Colonic mucosa (tissue), 4 donors: ENCODE results near the gene SYK. TPM values are rescaled to one million over a fixed set of nuclear protein-coding genes. Genes with fewer than 3 reads are reported as not detected.

Experiments
- DNase-seq: peaks from one replicate; pipeline ENCODE4 v3.0.0-alpha.2; 2020
- H3K27ac ChIP-seq: fragments of 200-600 bp; one replicate; pipeline ENCODE4 v1.8.0; 2021
- H3K27me3 ChIP-seq: fragments of 200-600 bp; one replicate; pipeline ENCODE4 v1.8.0; 2021
- H3K36me3 ChIP-seq: fragments of 200-600 bp; one replicate; pipeline ENCODE4 v1.8.0; 2021
- H3K4me1 ChIP-seq: fragments of 200-600 bp; one replicate; pipeline ENCODE4 v1.8.0; 2021; ENCODE audit warnings: mild to moderate bottlenecking
- H3K4me3 ChIP-seq: fragments of 200-600 bp; one replicate; pipeline ENCODE4 v1.8.0; 2021
- H3K9ac ChIP-seq, 2 donors: one replicate each; pipeline ENCODE4 v1.7.0; 2013; ENCODE audit warnings: control low read depth in 2 of 2, low read depth in 2 of 2, low read length in 2 of 2
- H3K9me3 ChIP-seq: fragments of 200-600 bp; one replicate; pipeline ENCODE4 v1.8.0; 2021
- intact Hi-C: fragments of 100-400 bp; cut with DNase I; formaldehyde crosslinking; loops from one replicate; pipeline ENCODE4 v1.14.1; 2022
- total RNA-seq, 2 donors: library from RNA; stranded (reverse); fragmentation: NEBNext Ultra II Directional in 1 of 2; extraction: Animal tissue kit (Norgen Biotek cat#: 25700) in 1 of 2; gene quantifications; one replicate each; pipeline ENCODE4 v1.2.1, GENCODE V29; 2021
- TF ChIP-seq, protein P1 (sequence below): fragments of 200-600 bp; IDR thresholded peaks from one replicate; pipeline ENCODE4 v1.8.0; 2022; ENCODE audit warnings: antibody characterized with exemption, mild to moderate bottlenecking
- donor health status: healthy.
- donor health status: DM: no; HTN: no; CAD: no.
- donor health status: DM: no; HTN: no; CAD: no.

SYK gene
- total RNA-seq, 2 donors from 2014 or later: 58.1 to 92.6 TPM

DNA sequence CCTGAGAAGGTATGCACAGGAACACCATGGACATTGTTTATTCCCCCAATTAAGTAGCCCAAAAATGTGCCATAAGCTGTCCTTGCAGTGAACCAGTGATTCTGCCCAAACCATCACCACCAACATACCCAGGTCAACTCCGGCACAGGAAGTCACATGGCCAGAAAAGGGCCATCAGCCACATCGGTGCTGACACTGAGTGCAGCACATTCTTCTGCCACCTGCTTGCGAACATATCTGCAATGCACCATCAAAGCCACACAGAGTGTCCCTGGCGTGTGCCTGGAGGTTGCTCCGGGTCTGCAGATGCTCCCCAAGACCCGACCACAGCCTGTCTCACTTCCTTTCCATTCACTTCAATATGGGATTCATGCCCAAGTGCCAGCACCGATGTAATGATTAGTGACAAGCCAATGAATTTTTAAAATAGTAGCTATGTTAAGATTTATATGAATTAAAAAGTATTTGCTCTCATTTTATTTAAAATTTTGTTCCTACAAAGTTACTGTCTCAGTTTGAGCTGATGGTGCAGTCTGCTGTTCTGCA lies 37.6 kb downstream of the SYK start:
- Histone ChIP-seq H3K27me3 (no peaks in the 10 kb centered on the region), H3K9ac (no peak overlapping the region), H3K27ac (no peak overlapping the region), H3K4me3 (no peak overlapping the region), H3K36me3 (no peaks in the 10 kb centered on the region), H3K9me3 (no peaks in the 10 kb centered on the region), H3K4me1 (no peaks in the 10 kb centered on the region)
- TF ChIP-seq, protein P1, sequence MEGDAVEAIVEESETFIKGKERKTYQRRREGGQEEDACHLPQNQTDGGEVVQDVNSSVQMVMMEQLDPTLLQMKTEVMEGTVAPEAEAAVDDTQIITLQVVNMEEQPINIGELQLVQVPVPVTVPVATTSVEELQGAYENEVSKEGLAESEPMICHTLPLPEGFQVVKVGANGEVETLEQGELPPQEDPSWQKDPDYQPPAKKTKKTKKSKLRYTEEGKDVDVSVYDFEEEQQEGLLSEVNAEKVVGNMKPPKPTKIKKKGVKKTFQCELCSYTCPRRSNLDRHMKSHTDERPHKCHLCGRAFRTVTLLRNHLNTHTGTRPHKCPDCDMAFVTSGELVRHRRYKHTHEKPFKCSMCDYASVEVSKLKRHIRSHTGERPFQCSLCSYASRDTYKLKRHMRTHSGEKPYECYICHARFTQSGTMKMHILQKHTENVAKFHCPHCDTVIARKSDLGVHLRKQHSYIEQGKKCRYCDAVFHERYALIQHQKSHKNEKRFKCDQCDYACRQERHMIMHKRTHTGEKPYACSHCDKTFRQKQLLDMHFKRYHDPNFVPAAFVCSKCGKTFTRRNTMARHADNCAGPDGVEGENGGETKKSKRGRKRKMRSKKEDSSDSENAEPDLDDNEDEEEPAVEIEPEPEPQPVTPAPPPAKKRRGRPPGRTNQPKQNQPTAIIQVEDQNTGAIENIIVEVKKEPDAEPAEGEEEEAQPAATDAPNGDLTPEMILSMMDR: no peak
- intact Hi-C loops: no loop called here
- DNase-seq: no peak

DNA sequence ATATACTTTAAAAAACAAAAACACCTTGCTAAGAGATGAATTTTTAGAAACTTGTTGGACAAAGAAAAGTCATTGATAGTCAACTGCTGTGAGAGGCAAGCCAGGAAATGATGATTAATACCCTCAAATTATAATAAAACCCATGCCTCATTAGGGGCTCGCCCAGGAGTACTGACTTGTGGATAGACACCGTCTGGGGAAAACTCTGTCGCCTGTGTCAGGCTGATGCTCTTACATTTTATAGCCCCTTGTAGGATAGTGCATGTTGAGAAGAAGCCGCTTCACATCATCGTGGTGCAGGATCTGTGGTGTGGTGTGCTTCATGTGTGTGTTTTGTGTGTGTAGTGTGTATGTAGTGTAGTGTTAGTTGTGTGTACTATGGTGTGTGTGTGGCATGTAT lies 39.1 kb downstream of the SYK start:
- no peaks in the 10 kb centered on the region for H3K9me3 ChIP-seq
- no peak overlapping the region for H3K4me3 ChIP-seq
- no peaks in the 10 kb centered on the region for H3K4me1 ChIP-seq
- no peak overlapping the region for H3K27ac ChIP-seq
- no peak overlapping the region for H3K9ac ChIP-seq
- TF ChIP-seq, protein P1: no peak
- H3K36me3 ChIP-seq: no peaks in the 10 kb centered on the region
- DNase-seq: no peak
- intact Hi-C loops: no loop called here
- no peaks in the 10 kb centered on the region for H3K27me3 ChIP-seq

DNA sequence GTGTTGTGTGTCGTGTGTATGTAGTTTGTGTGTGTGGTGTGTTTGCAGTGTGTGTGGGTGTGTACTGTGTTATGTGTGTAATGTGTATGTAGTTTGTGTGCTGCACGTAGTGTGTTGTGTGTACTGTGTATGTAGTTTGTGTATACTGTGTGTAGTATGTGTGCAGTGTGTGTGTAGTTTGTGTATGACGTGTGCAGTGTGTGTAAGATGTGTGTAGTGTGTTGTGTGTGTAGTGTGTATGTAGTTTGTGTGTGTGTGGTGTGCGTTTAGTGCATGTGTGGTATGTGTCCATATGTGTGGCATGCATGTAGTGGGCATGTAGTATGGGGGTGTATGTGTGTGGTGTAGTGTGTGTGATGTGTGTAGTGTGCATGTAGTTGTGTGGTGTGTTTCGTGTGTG lies 39.6 kb downstream of the SYK start:
- no peaks in the 10 kb centered on the region for H3K27me3 ChIP-seq
- intact Hi-C loops: no loop called here
- H3K4me1 ChIP-seq: no peaks in the 10 kb centered on the region
- H3K9me3 ChIP-seq: no peaks in the 10 kb centered on the region
- H3K4me3 ChIP-seq: no peak overlapping the region
- TF ChIP-seq, protein P1: no peak
- no peak overlapping the region for H3K9ac ChIP-seq
- no peak overlapping the region for H3K27ac ChIP-seq
- no peaks in the 10 kb centered on the region for H3K36me3 ChIP-seq
- DNase-seq: no peak

DNA sequence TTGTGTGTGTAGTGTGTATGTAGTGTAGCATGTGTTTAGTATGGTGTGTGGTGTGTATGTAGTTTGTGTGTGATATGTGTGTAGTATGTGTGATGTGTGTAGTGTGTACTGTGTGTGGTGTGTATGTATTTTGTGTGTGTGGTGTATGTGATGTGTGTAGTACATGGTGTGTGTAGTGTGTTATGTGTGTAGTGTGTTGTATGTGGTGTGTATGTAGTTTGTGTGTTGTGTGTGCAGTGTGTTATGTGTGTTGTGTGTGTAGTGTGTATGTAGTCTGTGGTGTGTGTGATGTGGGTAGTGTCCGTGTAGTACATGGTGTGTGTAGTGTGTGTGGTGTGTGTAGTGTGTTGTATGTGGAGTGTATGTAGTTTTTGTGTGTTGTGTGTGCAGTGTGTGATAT lies 40.0 kb downstream of the SYK start:
- H3K4me1 ChIP-seq: no peaks in the 10 kb centered on the region
- no peak for DNase-seq
- H3K9ac ChIP-seq: no peak overlapping the region
- no peaks in the 10 kb centered on the region for H3K27me3 ChIP-seq
- H3K9me3 ChIP-seq: no peaks in the 10 kb centered on the region
- no peaks in the 10 kb centered on the region for H3K36me3 ChIP-seq
- no peak overlapping the region for H3K4me3 ChIP-seq
- TF ChIP-seq, protein P1: no peak
- intact Hi-C loops: no loop called here
- no peak overlapping the region for H3K27ac ChIP-seq

DNA sequence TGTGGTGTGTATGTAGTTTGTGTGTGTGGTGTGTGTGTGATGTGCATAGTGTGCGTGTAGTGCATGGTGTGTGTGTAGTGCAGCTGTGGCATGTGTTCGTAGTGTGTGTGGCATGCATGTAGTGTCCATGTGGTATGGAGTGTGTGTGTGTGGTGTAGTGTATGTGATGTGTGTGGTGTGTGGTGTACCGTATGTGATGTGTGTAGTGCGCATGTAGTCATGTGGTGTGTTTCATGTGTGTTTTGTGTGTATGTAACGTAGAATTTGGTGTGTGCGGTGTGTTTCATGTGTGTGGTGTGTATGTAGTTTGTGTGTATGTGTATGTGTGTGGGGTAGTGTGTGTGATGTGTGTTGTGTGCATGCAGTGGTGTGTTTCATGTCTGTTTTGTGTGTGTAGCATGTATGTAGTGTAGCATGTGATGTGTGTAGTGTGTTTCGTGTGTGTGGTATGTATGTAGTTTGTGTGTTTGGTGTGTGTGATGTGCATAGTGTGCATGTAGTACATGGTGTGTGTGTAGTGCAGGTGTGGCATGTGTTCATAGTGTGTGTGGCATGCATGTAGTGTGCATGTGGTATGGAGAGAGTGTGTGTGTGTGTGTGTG lies 40.7 kb downstream of the SYK start:
- DNase-seq: no peak
- Histone ChIP-seq H3K9ac (no peak overlapping the region), H3K4me1 (no peaks in the 10 kb centered on the region), H3K27me3 (no peaks in the 10 kb centered on the region), H3K9me3 (no peaks in the 10 kb centered on the region), H3K36me3 (no peaks in the 10 kb centered on the region), H3K27ac (no peak overlapping the region), H3K4me3 (no peak overlapping the region)
- intact Hi-C loops: no loop called here
- TF ChIP-seq, protein P1: no peak
